Mucosa of descending colon (tissue), 3 donors: ENCODE measurements around the gene ATG9B. TPM values are rescaled to one million over a fixed set of nuclear protein-coding genes. Genes with fewer than 3 reads are reported as not detected.

Source experiments
- ATAC-seq: fragments of 200-7000 bp; cut with Tn5 transposase; one replicate; pipeline ENCODE4 v1.9.1; 2020; ENCODE audit warnings: mild to moderate bottlenecking, moderate library complexity
- DNase-seq, 3 donors: peaks; one replicate each; pipeline ENCODE4 v3.0.0-alpha.2; 2020
- H3K36me3 ChIP-seq: fragments of 200-600 bp; one replicate; pipeline ENCODE4 v1.8.0; 2021; ENCODE audit warnings: low read depth, mild to moderate bottlenecking
- H3K4me1 ChIP-seq: fragments of 200-600 bp; one replicate; pipeline ENCODE4 v1.8.0; 2021; ENCODE audit warnings: low read depth, mild to moderate bottlenecking
- H3K4me3 ChIP-seq: fragments of 200-600 bp; one replicate; pipeline ENCODE4 v1.8.0; 2021; ENCODE audit warnings: mild to moderate bottlenecking
- H3K9me3 ChIP-seq: fragments of 200-600 bp; one replicate; pipeline ENCODE4 v1.8.0; 2021; ENCODE audit warnings: mild to moderate bottlenecking
- CTCF ChIP-seq: fragments of 200-600 bp; IDR thresholded peaks from one replicate; pipeline ENCODE4 v1.8.0; 2022; ENCODE audit warnings: antibody characterized with exemption, mild to moderate bottlenecking
- intact Hi-C, 2 donors: fragments of 100-400 bp; cut with DNase I in 1 of 2; cut with micrococcal nuclease in 1 of 2; formaldehyde crosslinking; loops; one replicate each; pipeline versions ENCODE4 v1.11.0 to v1.11.1; 2022; cut with DNase I, micrococcal nuclease
- total RNA-seq, 3 donors: library from RNA; stranded (reverse); fragmentation: NEBNext Ultra II Directional in 2 of 3; extraction: Animal tissue kit (Norgen Biotek cat#: 25700) in 2 of 3; gene quantifications; one replicate each; pipeline versions ENCODE4 v1.2.1 to v1.2.4, GENCODE V29; 2021 to 2023
- donor health status: DM: no; HTN: no; CAD: no; lungs with moderate emphysema.
- donor health status: DM: no; HTN: no; CAD: no.
- donor health status: DM: no; HTN: yes; CAD: no.

ATG9B gene
- total RNA-seq, 3 donors from 2014 or later = 0.09 to 0.90 (median 0.89) TPM

GRCh38 chr7:150975536-150976319 is 48.6 kb downstream of the ATG9B start:
- peaks cover 17% of the 10 kb centered on the region for H3K4me1 ChIP-seq
- DNase-seq (peak in 2 of 3 donors; percentile 39 to 55), ATAC-seq (no peak)
- no peaks in the 10 kb centered on the region for H3K9me3 ChIP-seq
- no peak for TF ChIP-seq CTCF
- H3K4me3 ChIP-seq = no peak overlapping the region
- intact Hi-C loops = no loop called here
- H3K36me3 ChIP-seq = no peaks in the 10 kb centered on the region

DNA sequence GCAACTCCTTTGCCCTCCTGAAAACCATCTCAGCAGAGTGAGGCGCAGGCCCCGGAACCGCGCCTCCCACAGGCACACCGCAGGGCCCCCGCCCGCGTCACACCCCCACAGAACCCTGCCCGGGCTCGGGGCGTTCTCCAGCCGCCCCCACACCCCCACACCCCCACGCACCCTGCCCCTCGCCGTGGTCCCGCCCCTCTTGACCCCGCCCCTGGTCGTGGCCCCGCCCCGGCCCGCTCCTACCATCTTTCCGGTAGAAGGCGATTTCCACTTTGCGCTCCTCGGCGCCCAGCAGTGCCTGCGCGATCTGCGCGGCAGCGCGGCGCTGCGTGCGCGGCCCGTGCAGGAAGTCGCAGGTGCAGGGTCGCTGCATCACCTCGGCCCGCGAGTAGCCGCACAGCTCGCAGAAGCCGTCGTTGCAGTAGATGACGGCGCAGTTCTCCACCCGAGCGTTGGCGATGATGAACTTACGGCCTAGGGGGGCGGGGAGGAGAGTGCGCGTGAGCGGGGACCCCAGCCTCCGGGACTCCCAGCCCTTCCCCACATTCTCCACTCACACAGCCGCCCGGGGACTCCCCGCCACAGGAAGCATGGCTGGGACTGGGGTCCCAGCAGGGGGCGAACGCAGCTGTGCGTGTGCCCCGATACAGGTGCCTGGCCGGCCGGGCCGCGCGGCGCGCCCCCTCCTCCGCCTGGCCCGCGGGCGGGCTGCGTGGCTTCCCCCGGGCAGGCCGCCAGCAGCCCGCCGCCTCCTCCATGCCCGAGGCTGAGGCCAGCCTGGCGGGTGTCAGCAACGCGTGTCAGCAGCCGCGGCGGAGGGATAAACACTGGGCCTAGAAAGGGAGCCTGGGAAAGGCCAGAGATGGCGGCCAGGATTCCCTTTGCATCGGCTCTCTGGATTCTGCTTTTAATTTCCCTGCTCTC is 49.6 kb downstream of the ATG9B start:
- Histone ChIP-seq H3K4me1 (peaks cover 17% of the 10 kb centered on the region), H3K9me3 (no peaks in the 10 kb centered on the region), H3K4me3 (no peak overlapping the region), H3K36me3 (no peaks in the 10 kb centered on the region)
- intact Hi-C loops = no loop called here
- TF ChIP-seq CTCF = peak; percentile 7
- peak; percentile 85 to 87 (median 86) for DNase-seq
- peak; percentile 80 for ATAC-seq

GRCh38 chr7:150973571-150974451 is 50.5 kb downstream of the ATG9B start:
- ATAC-seq (peak; percentile 77), DNase-seq (peak; percentile 84 to 90 (median 85))
- Histone ChIP-seq H3K4me3 (no peak overlapping the region), H3K4me1 (peaks cover 17% of the 10 kb centered on the region), H3K36me3 (no peaks in the 10 kb centered on the region), H3K9me3 (no peaks in the 10 kb centered on the region)
- no peak for TF ChIP-seq CTCF
- intact Hi-C loops = no loop called here

- peak in 1 of 3 donors; percentile 36 for DNase-seq
- no peak for ATAC-seq
- Histone ChIP-seq H3K4me1 (peaks cover 14% of the 10 kb centered on the region), H3K9me3 (no peaks in the 10 kb centered on the region), H3K36me3 (no peaks in the 10 kb centered on the region), H3K4me3 (no peak overlapping the region)
- intact Hi-C loops = no loop called here
- TF ChIP-seq CTCF = no peak
Measured at GRCh38 chr7:150972741-150973140, 51.6 kb downstream of the ATG9B start.

DNA sequence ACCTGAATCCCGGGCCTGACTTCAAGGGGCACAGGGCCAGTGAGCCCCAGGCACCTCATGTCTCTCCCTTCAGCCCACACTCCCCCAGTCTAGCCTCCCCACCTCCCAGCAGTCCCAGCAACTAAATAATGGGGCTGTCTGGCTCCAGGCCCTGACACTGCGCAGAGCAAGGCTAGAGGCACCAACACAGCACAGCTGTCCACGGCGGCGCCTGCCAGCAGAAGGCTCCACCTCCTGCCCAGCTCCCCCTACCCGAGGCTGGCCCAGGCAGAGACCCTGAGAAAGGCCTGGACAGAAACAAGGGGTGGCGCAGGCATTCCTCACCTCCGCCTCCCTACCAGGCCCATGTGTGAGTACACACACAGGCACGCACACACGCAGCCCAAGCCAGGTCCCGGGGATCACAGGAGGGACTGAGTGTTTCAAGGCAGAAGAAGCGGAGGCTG is 52.2 kb downstream of the ATG9B start:
- Histone ChIP-seq H3K4me1 (peaks cover 10% of the 10 kb centered on the region), H3K9me3 (no peaks in the 10 kb centered on the region), H3K36me3 (no peaks in the 10 kb centered on the region), H3K4me3 (no peak overlapping the region)
- no peak for TF ChIP-seq CTCF
- DNase-seq = peak; percentile 38 to 62 (median 58)
- no peak for ATAC-seq
- intact Hi-C loops = no loop called here
